Measurements from ENCODE around the gene BET1. TPM values are rescaled to one million over a fixed set of nuclear protein-coding genes. Genes with fewer than 3 reads are reported as not detected.

Gene BET1
- total and polyA plus RNA-seq, 9 of the 15 experiments (the other 6 are each of a cell fraction or from before 2014, with no cell fraction given), result 15.8 to 190 (median 37.8) TPM

- no peak for TF ChIP-seq KLF16 (IDR thresholded peaks at IDR 0.05)
- no peak for TF ChIP-seq ZNF316 (IDR thresholded peaks at IDR 0.05)
- no peak for TF ChIP-seq CUX1 (CRISPR knock-in tag; IDR thresholded peaks at IDR 0.05)
- TF ChIP-seq, protein P1, sequence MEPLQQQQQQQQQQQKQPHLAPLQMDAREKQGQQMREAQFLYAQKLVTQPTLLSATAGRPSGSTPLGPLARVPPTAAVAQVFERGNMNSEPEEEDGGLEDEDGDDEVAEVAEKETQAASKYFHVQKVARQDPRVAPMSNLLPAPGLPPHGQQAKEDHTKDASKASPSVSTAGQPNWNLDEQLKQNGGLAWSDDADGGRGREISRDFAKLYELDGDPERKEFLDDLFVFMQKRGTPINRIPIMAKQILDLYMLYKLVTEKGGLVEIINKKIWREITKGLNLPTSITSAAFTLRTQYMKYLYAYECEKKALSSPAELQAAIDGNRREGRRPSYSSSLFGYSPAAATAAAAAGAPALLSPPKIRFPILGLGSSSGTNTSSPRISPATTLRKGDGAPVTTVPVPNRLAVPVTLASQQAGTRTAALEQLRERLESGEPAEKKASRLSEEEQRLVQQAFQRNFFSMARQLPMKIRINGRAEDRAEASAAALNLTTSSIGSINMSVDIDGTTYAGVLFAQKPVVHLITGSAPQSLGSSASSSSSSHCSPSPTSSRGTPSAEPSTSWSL (CRISPR knock-in tag; IDR thresholded peaks at IDR 0.05; ENCODE audit: borderline replicate concordance), result no peak
- TF ChIP-seq MEF2D (tag; conservative IDR thresholded peaks at IDR 0.05; ENCODE audit: low read depth), result no peak
- TF ChIP-seq COPS2 (conservative IDR thresholded peaks at IDR 0.05), result no peak
- no peak for TF ChIP-seq DMBX1 (CRISPR knock-in tag; IDR thresholded peaks at IDR 0.05; ENCODE audit: borderline replicate concordance)
- no peak for TF ChIP-seq SETDB1 (IDR thresholded peaks at IDR 0.05; ENCODE audit: low read length)
- no peak for TF ChIP-seq ARID2 (IDR thresholded peaks at IDR 0.05)
- TF ChIP-seq SRF (CRISPR knock-in tag; IDR thresholded peaks at IDR 0.05), result peak in 1 of 2 experiments; percentile 42; a peak in 1 of 4 replicates
- TF ChIP-seq NELFE (IDR thresholded peaks at IDR 0.05; ENCODE audit: insufficient read depth, insufficient read length), result no peak
- TF ChIP-seq NRF1 (conservative IDR thresholded peaks at IDR 0.05 in 1 of 2, IDR thresholded peaks at IDR 0.05 in 1 of 2), result 0 out of 4 replicates have a peak, but pooled peaks of 1 of the 2 experiments have one; percentile 15
- TF ChIP-seq, protein P2, sequence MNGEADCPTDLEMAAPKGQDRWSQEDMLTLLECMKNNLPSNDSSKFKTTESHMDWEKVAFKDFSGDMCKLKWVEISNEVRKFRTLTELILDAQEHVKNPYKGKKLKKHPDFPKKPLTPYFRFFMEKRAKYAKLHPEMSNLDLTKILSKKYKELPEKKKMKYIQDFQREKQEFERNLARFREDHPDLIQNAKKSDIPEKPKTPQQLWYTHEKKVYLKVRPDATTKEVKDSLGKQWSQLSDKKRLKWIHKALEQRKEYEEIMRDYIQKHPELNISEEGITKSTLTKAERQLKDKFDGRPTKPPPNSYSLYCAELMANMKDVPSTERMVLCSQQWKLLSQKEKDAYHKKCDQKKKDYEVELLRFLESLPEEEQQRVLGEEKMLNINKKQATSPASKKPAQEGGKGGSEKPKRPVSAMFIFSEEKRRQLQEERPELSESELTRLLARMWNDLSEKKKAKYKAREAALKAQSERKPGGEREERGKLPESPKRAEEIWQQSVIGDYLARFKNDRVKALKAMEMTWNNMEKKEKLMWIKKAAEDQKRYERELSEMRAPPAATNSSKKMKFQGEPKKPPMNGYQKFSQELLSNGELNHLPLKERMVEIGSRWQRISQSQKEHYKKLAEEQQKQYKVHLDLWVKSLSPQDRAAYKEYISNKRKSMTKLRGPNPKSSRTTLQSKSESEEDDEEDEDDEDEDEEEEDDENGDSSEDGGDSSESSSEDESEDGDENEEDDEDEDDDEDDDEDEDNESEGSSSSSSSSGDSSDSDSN (IDR thresholded peaks at IDR 0.05; ENCODE audit: borderline replicate concordance in 1 of 2, low read depth in 2 of 2, low read length in 2 of 2), result no peak
- no peak for TF ChIP-seq HLTF (IDR thresholded peaks at IDR 0.05)
- no peak for TF ChIP-seq ATF4 (CRISPR knock-in tag; IDR thresholded peaks at IDR 0.05)
- 0 out of 2 replicates have a peak, but pooled peaks have one; percentile 14 for TF ChIP-seq RB1 (IDR thresholded peaks at IDR 0.05; ENCODE audit: low read depth)
Measured at GRCh38 chr7:94004024-94004951, at the start of gene BET1 (continued).
